GM19240 (cell line): ENCODE results near the gene RNU5B-1.

ENCODE experiments used
- DNase-seq: peaks from one replicate; pipeline ENCODE4 v3.0.0; 2011; ENCODE audit warnings: low spot score; ENCODE audit not compliant: insufficient read length

Gene RNU5B-1

GRCh38 chr15:65327651-65328393, 23.3 kb downstream of the RNU5B-1 start:
- no peak for DNase-seq

- DNase-seq: no peak
These were observed 24.2 kb downstream of the RNU5B-1 start for GRCh38 chr15:65328506-65329287.

- DNase-seq: no peak
These were observed 25.0 kb downstream of the RNU5B-1 start for GRCh38 chr15:65329288-65329983.

DNA sequence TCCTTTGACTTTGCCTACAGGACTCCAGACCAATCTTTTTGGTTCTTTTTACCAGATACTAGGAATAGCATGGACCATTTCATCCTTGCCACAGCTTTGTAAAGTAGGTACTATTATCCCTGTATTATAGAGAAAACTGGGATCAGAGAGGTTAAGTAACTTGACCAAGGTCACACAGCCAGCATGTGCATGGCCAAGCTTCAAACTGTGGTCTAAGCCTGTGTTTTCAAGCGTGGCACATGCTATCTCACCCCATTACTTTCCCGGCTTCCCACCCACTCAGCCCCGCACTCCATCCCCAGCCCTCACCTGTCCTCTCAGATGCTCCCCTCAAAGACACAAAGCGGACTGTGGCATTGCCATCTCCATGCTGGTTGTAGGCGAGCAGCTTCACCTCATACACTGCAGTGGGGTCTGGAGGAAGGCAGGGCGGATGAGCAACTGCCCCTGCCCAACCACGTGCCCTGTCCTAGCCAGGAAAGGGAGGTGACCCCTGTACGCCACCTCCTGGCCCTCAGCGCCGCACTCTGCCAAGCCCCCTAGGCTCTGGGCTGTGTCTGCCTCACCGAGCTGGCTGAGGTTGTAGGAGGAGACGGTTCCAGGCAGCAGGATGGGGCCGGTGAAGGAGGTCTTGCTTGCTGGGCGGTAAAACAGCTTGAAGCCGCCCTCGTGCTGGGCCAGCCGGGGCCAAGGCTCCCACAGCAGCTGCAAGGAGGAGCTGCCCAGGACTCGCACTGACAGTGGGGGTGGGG, 25.7 kb downstream of the RNU5B-1 start:
- DNase-seq: no peak

DNA sequence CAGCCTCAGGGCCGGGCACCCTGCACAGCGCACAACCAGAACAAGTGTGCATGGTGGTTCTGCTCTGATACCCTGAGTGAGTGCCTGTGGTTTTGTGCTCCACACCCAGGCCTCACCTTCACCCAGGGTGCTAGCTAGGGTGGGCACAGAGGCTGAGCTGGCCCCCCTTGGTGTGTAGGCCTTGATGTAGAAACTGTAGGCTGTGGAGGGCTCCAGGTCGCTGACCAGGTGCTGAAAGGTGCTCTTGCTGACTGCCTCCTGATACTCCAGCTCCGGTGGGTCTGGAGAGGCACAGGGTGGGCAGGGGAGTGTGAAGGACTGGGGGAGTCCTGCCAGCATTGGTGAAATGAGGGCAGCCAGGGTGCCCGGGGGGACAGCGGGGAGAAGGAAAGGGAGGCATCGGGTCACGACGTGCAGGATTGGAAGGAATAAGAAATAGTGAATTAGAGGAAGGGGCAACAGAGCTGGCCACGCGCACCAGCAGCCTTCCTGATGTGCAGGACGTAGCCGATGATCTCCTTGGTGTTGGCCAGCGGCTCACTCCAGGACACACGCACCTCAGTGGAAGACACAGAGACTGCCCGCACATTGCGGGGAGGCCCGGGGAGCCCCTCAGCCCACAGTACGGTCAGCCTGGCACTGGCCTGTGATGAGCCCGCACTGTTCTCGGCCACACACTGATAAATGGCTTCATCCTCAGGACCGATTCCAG, 26.6 kb downstream of the RNU5B-1 start:
- DNase-seq: no peak

GRCh38 chr15:65331811-65332210, 27.3 kb downstream of the RNU5B-1 start:
- DNase-seq: no peak

GRCh38 chr15:65332391-65333147, 28.1 kb downstream of the RNU5B-1 start:
- no peak for DNase-seq

DNA sequence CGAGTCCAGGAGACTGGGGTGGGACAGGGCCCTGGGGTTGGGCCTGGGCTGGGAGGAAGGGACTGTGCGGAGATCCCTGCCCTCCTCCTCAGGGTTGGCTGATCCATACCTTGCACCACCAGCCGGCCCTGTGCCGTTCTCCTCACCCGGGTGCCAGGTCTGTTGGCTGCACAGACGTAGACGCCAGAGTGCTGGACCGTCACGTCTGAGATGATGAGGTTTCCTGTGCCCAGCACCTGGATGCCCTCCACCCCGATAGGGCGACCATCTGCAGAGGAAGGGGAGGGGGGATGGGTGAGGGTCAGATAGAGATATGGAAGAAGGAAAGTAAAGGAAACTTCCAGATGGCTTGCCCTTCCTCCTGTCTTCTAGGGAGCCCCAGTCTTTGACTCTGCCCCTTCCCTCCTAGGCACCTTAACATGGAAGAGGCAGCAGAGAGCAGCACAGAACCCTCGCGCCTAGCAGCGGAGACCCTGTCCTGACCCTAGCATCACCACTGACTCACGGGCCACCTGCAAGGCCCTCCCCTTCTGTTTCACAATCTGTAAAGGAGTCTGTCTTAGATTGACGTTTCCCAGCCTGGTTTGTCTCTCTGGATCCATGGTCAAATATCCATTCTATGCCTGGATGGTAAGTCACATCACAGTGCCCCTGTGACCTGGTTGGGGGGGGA, 28.8 kb downstream of the RNU5B-1 start:
- DNase-seq: no peak

GRCh38 chr15:65333856-65334255, 29.4 kb downstream of the RNU5B-1 start:
- DNase-seq: no peak

GRCh38 chr15:65334586-65335231, 30.2 kb downstream of the RNU5B-1 start:
- no peak for DNase-seq

DNA sequence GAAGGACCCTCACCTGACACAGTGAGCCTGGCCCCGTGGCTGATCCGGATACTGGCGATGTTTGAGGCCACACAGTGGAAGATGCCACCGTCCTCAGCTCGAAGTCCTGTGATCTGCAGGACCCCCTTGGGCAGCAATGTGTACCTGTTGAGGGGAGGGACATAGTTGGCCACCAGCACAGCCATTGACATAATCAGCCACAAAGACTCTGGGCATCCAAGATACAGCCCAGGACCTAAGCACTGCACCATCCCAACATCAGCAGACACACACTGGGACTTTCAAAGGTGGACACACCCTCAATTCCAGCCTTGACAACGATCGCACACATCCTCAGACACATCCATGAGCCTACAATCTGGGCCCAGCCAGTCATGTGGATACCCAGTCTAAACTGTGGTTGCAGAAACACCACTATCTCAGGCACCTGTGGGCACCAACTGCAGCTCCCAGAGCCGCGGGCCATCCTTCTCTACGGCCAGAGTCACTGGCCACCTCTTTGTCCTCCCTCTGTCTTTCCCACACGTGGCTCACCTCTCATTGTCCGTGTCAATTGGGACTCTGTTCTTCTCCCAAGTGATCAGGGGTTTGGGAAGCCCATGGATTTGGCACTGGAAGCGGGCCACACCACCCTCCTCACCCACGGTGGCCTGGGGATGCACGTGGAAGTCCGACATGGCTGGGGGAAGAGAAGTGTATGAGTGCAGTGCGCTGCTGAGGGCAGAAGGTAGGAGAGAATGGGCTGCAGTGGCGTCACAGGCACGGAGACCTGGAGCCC, 31.0 kb downstream of the RNU5B-1 start:
- no peak for DNase-seq

- no peak for DNase-seq
These were observed 32.3 kb downstream of the RNU5B-1 start for GRCh38 chr15:65336493-65337435.

DNA sequence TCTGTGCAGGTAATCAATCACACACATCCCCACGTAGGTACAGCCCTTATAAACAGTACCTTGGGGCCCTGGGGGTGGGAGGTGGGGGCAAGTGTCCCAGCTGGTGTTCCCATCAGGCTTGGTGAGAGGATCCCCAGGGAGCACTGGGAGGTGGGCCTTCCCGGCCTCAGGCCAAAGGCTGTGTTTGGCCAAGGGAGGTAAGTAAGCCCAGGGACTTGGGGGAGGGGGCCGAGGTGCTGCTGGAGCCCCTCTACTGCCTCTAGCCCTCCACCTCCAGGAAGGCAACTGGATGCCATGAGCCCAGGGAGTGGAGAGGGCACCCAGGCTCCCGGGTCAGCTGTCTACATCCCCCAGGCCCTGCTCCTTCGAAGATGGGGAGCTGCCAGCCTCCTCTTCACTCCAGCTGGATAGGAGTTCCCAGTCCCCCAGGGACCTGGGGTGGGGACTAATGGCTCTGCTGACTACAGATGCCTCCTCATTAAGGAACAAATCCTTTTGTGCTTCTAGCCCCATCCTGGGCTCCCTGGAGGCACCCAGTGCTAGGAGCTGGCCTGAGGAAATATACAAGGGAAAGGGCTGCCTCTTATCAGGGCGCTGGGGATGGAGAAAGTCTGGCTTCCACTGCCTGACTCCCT, 33.1 kb downstream of the RNU5B-1 start:
- DNase-seq: no peak

- no peak for DNase-seq
These were observed 33.9 kb downstream of the RNU5B-1 start for GRCh38 chr15:65338366-65338765.

DNA sequence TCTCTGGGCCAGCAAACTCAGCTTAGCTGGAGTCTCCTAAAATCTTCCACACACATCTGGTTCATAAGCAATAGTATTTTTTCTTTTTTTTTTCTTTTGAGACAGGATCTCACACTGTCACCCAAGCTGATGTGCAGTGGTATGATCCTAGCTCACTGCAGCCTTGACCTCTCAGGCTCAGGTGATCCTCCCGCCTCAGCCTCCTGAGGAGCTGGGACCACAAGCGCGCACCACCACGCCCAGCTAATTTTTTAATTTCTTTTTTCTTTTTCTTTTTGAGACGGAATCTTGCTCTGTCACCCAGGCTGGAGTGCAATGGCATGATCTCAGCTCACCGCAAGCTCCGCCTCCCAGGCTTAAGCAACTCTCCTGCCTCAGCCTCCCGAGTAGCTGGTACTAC, 34.3 kb downstream of the RNU5B-1 start:
- DNase-seq: no peak

DNA sequence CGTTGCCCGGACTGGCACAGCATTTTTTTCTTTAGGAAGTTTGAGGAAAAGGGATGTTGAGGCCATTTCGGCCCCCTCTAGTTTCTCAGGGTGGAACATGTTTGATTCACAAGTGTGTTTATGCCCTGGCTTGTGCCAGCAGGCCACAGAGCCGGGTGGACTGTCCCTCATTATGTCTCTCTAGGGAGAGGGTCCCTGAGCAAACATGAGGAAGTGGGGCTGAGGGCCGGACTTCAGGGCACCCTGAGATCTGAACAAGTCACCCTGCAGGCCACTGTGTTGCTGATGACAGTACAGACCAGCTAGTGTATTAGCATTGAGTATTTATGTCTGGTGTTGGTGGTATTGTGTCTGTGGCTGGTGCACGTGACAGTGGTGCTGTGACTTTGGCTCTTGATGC, 34.9 kb downstream of the RNU5B-1 start:
- no peak for DNase-seq

GRCh38 chr15:65339920-65340319, 35.4 kb downstream of the RNU5B-1 start:
- no peak for DNase-seq
